Nephron (organoid): ENCODE results near the gene ABCB11.

Experiments
- H3K27ac Mint-ChIP-seq, 3 experiments: 2 replicates each; pipeline ENCODE4 v1.8.0; 2020; ENCODE audit warnings: mixed read lengths in 3 of 3, mild to moderate bottlenecking in 2 of 3, moderate library complexity in 1 of 3
- H3K27me3 Mint-ChIP-seq: 2 replicates; pipeline ENCODE4 v1.8.0; 2021; ENCODE audit warnings: low read depth, mild to moderate bottlenecking, moderate library complexity, mixed read lengths
- H3K36me3 Mint-ChIP-seq: 2 replicates; pipeline ENCODE4 v1.8.0; 2020; ENCODE audit warnings: low read depth, mixed read lengths
- H3K4me1 Mint-ChIP-seq: 2 replicates; pipeline ENCODE4 v1.8.0; 2020; ENCODE audit warnings: mixed read lengths
- H3K4me3 Mint-ChIP-seq, 3 experiments: 2 replicates each; pipeline ENCODE4 v1.8.0; 2020; ENCODE audit warnings: mild to moderate bottlenecking in 3 of 3, mixed read lengths in 3 of 3, moderate library complexity in 2 of 3
- H3K9me3 Mint-ChIP-seq: 2 replicates; pipeline ENCODE4 v1.8.0; 2020; ENCODE audit warnings: mixed read lengths
- TF ChIP-seq, protein P1 (sequence below), 3 experiments: fragments of 200-600 bp; sonication (generic); IDR thresholded peaks; one replicate each; pipeline ENCODE4 v1.5.0; 2021; ENCODE audit warnings: antibody characterized with exemption in 3 of 3; ENCODE audit not compliant: unreplicated experiment in 3 of 3

The ABCB11 gene

GRCh38 chr2:168915441-168916330, 115.4 kb downstream of the ABCB11 start:
- Mint-ChIP-seq H3K4me1 (no peaks in the 10 kb centered on the region), H3K9me3 (no peaks in the 10 kb centered on the region), H3K27me3 (peaks cover 21% of the 10 kb centered on the region), H3K36me3 (no peaks in the 10 kb centered on the region), H3K27ac (no peak overlapping the region), H3K4me3 (no peak overlapping the region)
- TF ChIP-seq, protein P1, sequence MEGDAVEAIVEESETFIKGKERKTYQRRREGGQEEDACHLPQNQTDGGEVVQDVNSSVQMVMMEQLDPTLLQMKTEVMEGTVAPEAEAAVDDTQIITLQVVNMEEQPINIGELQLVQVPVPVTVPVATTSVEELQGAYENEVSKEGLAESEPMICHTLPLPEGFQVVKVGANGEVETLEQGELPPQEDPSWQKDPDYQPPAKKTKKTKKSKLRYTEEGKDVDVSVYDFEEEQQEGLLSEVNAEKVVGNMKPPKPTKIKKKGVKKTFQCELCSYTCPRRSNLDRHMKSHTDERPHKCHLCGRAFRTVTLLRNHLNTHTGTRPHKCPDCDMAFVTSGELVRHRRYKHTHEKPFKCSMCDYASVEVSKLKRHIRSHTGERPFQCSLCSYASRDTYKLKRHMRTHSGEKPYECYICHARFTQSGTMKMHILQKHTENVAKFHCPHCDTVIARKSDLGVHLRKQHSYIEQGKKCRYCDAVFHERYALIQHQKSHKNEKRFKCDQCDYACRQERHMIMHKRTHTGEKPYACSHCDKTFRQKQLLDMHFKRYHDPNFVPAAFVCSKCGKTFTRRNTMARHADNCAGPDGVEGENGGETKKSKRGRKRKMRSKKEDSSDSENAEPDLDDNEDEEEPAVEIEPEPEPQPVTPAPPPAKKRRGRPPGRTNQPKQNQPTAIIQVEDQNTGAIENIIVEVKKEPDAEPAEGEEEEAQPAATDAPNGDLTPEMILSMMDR (IDR thresholded peaks at IDR 0.05; ENCODE audit: unreplicated experiment in 3 of 3): no peak

DNA sequence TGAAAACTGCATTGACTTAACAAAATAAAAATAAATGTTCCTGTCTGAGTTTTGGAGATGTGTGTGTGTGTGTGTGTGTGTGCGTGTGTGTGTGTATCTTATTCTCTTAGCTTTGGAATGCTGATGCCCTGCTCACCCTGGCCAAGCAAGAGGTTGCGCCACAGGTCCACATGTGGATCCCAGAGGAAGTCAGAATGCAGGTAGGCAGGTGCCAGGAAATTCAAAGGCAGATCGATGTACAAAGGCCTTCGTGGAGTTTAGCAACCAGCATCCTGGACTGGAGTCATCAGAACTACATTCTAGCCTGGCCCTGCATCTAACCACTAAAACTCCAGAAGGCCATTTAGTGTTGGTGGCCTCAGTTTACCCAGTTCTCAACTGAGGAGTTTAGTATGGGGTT, 117.6 kb downstream of the ABCB11 start:
- no peaks in the 10 kb centered on the region for H3K9me3 Mint-ChIP-seq
- H3K4me1 Mint-ChIP-seq: no peaks in the 10 kb centered on the region
- TF ChIP-seq, protein P1 (IDR thresholded peaks at IDR 0.05; ENCODE audit: unreplicated experiment in 3 of 3): no peak
- H3K36me3 Mint-ChIP-seq: no peaks in the 10 kb centered on the region
- no peak overlapping the region for H3K4me3 Mint-ChIP-seq
- H3K27ac Mint-ChIP-seq: no peak overlapping the region
- H3K27me3 Mint-ChIP-seq: peaks cover 31% of the 10 kb centered on the region

GRCh38 chr2:168912901-168913369, 118.2 kb downstream of the ABCB11 start:
- H3K4me3 Mint-ChIP-seq: peak overlapping the region; percentile 33 to 47 (median 47)

GRCh38 chr2:168912466-168912865, 118.7 kb downstream of the ABCB11 start:
- H3K4me1 Mint-ChIP-seq: no peaks in the 10 kb centered on the region
- no peaks in the 10 kb centered on the region for H3K9me3 Mint-ChIP-seq
- H3K36me3 Mint-ChIP-seq: no peaks in the 10 kb centered on the region
- TF ChIP-seq, protein P1 (IDR thresholded peaks at IDR 0.05; ENCODE audit: unreplicated experiment in 3 of 3): no peak
- no peak overlapping the region for H3K27ac Mint-ChIP-seq
- peak overlapping the region; percentile 33 to 47 (median 47) for H3K4me3 Mint-ChIP-seq
- peaks cover 40% of the 10 kb centered on the region for H3K27me3 Mint-ChIP-seq

More at GRCh38 chr2:168912901-168913369, 118.2 kb downstream of the ABCB11 start:
- H3K27me3 Mint-ChIP-seq: peaks cover 35% of the 10 kb centered on the region
- TF ChIP-seq, protein P1 (IDR thresholded peaks at IDR 0.05; ENCODE audit: unreplicated experiment in 3 of 3): no peak
- H3K9me3 Mint-ChIP-seq: no peaks in the 10 kb centered on the region
- no peaks in the 10 kb centered on the region for H3K4me1 Mint-ChIP-seq
- no peaks in the 10 kb centered on the region for H3K36me3 Mint-ChIP-seq
- H3K27ac Mint-ChIP-seq: no peak overlapping the region

DNA sequence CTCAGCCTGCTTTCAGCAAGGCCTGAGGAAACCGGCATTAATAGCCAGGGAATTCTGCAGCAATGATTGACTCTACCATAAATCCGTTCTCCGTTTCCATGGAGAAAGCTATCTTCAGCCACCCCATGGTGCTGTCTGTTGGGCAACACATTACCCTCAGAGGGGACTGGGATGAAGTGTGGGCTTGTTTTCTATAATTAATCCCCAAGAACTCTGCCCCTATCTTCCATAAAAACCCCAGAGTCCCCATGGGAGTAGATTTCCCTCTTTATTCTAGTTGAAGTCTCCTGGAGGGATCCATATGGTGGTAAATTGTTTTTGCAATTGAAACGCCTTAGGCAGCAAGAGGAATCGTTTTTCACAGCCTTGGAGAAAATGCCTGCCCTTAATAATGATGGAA, 120.8 kb downstream of the ABCB11 start:
- Mint-ChIP-seq H3K36me3 (no peaks in the 10 kb centered on the region), H3K4me3 (no peak overlapping the region), H3K27me3 (peaks cover 52% of the 10 kb centered on the region), H3K27ac (no peak overlapping the region), H3K9me3 (no peaks in the 10 kb centered on the region), H3K4me1 (no peaks in the 10 kb centered on the region)
- TF ChIP-seq, protein P1 (IDR thresholded peaks at IDR 0.05; ENCODE audit: unreplicated experiment in 3 of 3): no peak
